Neutrophil (primary cell): ENCODE data around the gene MYO7B.

Experiments used
- H3K27ac ChIP-seq: fragments of 200-600 bp; sonication (generic); 2 replicates; pipeline ENCODE4 v1.5.1; 2016; ENCODE audit warnings: mild to moderate bottlenecking, moderate library complexity
- H3K27me3 ChIP-seq: fragments of 200-600 bp; sonication (generic); 2 replicates; pipeline ENCODE4 v1.6.0; 2016; ENCODE audit warnings: mild to moderate bottlenecking
- H3K36me3 ChIP-seq: fragments of 200-600 bp; sonication (generic); 2 replicates; pipeline ENCODE4 v1.5.1; 2017
- H3K4me1 ChIP-seq, 2 experiments: fragments of 200-600 bp in 1 of 2; sonication (generic) in 1 of 2; 1 replicate in 1 of 2; 2 replicates in 1 of 2; pipeline versions ENCODE4 v1.5.1 to v1.6.1; 2013 to 2016; ENCODE audit warnings: low read depth in 1 of 2, low read length in 1 of 2, mild to moderate bottlenecking in 1 of 2, moderate library complexity in 1 of 2; ENCODE audit not compliant: control insufficient read depth in 1 of 2, insufficient read depth in 1 of 2
- H3K4me3 ChIP-seq, 2 experiments: fragments of 200-600 bp in 1 of 2; sonication (generic) in 1 of 2; 1 replicate in 1 of 2; 2 replicates in 1 of 2; pipeline ENCODE4 v1.5.1; 2013 to 2016; ENCODE audit warnings: low read depth in 1 of 2, low read length in 1 of 2, mild to moderate bottlenecking in 1 of 2, moderate library complexity in 1 of 2
- H3K9me3 ChIP-seq: fragments of 200-600 bp; sonication (generic); 2 replicates; pipeline ENCODE4 v1.5.1; 2016
- CTCF ChIP-seq: fragments of 200-600 bp; sonication (generic); IDR thresholded peaks from 2 replicates; pipeline ENCODE4 v1.5.1; 2016; ENCODE audit warnings: antibody characterized with exemption

The MYO7B gene

GRCh38 chr2:127650041-127650784, 114.7 kb downstream of the MYO7B start:
- no peak overlapping the region for H3K27ac ChIP-seq
- peaks cover 9 to 26% of the 10 kb centered on the region in 2 experiments for H3K4me1 ChIP-seq
- H3K4me3 ChIP-seq: no peak overlapping the region
- H3K9me3 ChIP-seq: no peaks in the 10 kb centered on the region
- H3K27me3 ChIP-seq: no peaks in the 10 kb centered on the region
- no peaks in the 10 kb centered on the region for H3K36me3 ChIP-seq
- no peak for TF ChIP-seq CTCF

GRCh38 chr2:127650785-127651380, 115.4 kb downstream of the MYO7B start:
- Histone ChIP-seq H3K36me3 (no peaks in the 10 kb centered on the region), H3K4me1 (peaks cover 9 to 26% of the 10 kb centered on the region in 2 experiments), H3K27me3 (no peaks in the 10 kb centered on the region), H3K9me3 (no peaks in the 10 kb centered on the region), H3K27ac (no peak overlapping the region), H3K4me3 (no peak overlapping the region)
- TF ChIP-seq CTCF: no peak

DNA sequence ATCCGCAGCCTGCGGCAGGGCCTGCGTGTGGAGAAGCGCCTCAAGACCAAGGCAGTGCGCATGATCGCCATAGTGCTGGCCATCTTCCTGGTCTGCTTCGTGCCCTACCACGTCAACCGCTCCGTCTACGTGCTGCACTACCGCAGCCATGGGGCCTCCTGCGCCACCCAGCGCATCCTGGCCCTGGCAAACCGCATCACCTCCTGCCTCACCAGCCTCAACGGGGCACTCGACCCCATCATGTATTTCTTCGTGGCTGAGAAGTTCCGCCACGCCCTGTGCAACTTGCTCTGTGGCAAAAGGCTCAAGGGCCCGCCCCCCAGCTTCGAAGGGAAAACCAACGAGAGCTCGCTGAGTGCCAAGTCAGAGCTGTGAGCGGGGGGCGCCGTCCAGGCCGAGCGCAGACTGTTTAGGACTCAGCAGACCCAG, 115.9 kb downstream of the MYO7B start:
- no peak for TF ChIP-seq CTCF
- H3K27me3 ChIP-seq: no peaks in the 10 kb centered on the region
- no peaks in the 10 kb centered on the region for H3K36me3 ChIP-seq
- no peak overlapping the region for H3K27ac ChIP-seq
- peaks cover 9 to 24% of the 10 kb centered on the region in 2 experiments for H3K4me1 ChIP-seq
- H3K9me3 ChIP-seq: no peaks in the 10 kb centered on the region
- no peak overlapping the region for H3K4me3 ChIP-seq

- H3K27ac ChIP-seq: no peak overlapping the region
- H3K9me3 ChIP-seq: no peaks in the 10 kb centered on the region
- H3K4me1 ChIP-seq: peaks cover 9 to 18% of the 10 kb centered on the region in 2 experiments
- no peaks in the 10 kb centered on the region for H3K27me3 ChIP-seq
- no peaks in the 10 kb centered on the region for H3K36me3 ChIP-seq
- no peak for TF ChIP-seq CTCF
- H3K4me3 ChIP-seq: no peak overlapping the region
These were observed 116.6 kb downstream of the MYO7B start for GRCh38 chr2:127651971-127652550.

DNA sequence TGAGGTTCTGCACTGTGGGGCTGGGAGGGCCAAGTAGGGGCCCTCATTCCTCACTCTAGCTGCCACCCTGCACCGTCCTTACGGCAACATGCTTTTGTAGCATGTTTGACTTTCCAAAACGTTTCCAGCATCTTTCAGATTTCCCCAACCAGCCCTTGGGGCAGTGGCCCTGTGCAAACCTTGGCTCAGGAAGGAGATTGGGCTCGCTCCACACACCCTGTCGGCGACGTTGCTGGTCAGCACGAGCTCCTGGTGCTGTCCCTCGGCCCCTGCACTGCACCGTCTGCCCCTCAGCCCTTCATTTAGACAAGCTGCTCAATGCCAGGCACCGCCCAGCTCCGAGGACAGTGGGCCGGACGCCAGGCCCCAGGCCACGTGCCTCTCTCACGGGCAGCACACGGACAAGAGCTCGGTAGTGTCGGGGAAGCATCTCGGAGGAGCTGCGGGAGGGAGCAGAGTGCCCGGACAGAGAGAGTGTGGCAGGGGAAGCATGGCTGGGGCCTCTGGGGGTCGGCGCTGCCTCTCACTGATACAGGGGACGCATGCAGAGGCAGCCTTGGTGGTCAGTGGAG, 117.4 kb downstream of the MYO7B start:
- Histone ChIP-seq H3K4me3 (no peak overlapping the region), H3K27ac (no peak overlapping the region), H3K9me3 (no peaks in the 10 kb centered on the region), H3K4me1 (peaks cover 9 to 17% of the 10 kb centered on the region in 2 experiments), H3K27me3 (no peaks in the 10 kb centered on the region), H3K36me3 (no peaks in the 10 kb centered on the region)
- TF ChIP-seq CTCF: no peak
